NCI-H460 (cell line): Measurements from ENCODE around the gene CUL2. TPM values are rescaled to one million over a fixed set of nuclear protein-coding genes. Genes with fewer than 3 reads are reported as not detected.

Experiments used
- small RNA-seq, 2 experiments: library from RNA; depleted of rRNA; stranded (forward); fragments of <200 nt; gene quantifications; one replicate each; pipeline ENCODE3, GENCODE V24; 2014
- total RNA-seq: library from RNA; depleted of rRNA; stranded (reverse); fragments of >200 nt; shearing (Covaris generic); gene quantifications from 2 replicates; pipeline ENCODE4 v1.2.3, GENCODE V29; 2014; rRNA removed

The CUL2 gene
- total RNA-seq, 1 experiment from 2014 or later = 23.2 TPM

Small RNA genes lying within 50 kb of the gene (small RNA-seq; reads per million reads assigned to genes)
- gene MIR3611 = 0 to 0.53 reads per million in 2 experiments
- gene RNU7-77P = 0 reads per million in 2 experiments

Other genes with a start within 250 kb of the CUL2 start
- 240 and 246 TPM in 2 replicates for gene CREM, start 36.5 kb upstream of the CUL2 start, total RNA-seq
- gene CCNY, start 246.2 kb upstream of the CUL2 start, total RNA-seq = 29.4 and 30.9 TPM in 2 replicates